ENCODE results near the gene ALG12.

ALG12 gene

DNA sequence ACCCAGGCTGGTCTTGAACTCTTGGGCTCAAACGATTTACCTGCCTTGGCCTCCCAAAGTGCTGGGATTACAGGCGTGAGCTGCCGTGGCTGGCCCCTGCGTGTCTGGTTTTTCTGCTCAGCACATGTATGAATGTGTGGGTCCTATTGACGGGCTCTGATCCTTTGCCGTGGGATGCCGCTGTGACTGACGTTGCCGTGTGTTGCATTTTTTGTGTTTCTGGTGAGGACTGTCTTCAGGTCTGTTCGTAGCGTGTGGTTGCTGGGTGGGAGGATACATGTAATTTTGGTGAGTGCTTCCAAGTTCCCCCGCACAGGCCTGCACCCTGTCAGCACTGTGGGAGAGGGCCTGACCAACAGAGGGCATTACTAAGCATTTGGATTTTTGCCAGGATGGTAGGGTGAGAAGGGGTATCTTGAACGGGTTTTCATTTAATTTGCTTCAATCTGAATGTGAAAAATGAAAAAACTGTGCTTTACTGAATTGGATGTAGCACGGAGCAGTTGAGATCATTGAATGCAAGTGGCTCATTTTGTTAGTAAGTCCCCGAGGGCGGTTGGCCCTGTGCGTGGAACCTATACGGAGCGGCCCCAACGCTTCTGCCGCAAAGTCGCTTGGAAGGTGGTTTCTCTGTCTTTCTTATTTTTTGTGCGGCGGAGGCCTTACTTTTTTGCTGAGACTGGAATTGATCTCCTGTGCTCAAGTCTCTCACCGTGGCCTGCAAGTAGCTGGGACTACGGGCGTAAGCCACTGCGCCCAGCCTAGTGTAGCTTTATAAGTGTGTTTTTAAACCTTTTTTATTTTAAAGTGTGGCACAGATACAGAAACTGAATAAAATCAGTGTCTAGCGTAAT, 56.4 kb downstream of the ALG12 start:
- FAIRE-seq = no peak

DNA sequence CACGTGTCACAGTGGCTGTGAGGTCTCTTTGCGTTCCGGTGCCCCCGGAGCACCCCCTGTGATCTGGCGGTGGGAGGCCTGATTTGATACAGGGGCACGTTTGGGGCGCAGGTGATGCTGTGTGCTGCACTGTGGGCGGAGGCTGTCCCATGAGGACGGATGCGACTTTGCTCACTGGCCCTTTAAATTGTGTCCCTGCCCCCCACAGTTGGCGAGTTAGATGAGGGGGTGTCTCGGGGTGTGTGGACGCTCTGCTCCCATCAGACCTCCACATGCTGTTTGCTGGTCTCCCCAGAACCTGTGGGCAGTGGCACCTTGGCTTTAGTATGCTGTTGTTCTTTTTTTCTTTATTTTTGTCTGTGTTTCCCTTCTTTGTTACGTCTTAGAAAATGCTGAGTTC, 59.4 kb downstream of the ALG12 start:
- FAIRE-seq (no peak), DNase-seq (ENCODE audit: insufficient read length, low spot score) (no peak)

More for the DNA sequence above, 56.4 kb downstream of the ALG12 start:
- DNase-seq (ENCODE audit: insufficient read length, low spot score) = no peak
- TF ChIP-seq, protein P1, sequence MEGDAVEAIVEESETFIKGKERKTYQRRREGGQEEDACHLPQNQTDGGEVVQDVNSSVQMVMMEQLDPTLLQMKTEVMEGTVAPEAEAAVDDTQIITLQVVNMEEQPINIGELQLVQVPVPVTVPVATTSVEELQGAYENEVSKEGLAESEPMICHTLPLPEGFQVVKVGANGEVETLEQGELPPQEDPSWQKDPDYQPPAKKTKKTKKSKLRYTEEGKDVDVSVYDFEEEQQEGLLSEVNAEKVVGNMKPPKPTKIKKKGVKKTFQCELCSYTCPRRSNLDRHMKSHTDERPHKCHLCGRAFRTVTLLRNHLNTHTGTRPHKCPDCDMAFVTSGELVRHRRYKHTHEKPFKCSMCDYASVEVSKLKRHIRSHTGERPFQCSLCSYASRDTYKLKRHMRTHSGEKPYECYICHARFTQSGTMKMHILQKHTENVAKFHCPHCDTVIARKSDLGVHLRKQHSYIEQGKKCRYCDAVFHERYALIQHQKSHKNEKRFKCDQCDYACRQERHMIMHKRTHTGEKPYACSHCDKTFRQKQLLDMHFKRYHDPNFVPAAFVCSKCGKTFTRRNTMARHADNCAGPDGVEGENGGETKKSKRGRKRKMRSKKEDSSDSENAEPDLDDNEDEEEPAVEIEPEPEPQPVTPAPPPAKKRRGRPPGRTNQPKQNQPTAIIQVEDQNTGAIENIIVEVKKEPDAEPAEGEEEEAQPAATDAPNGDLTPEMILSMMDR (IDR thresholded peaks at IDR 0.05; ENCODE audit: insufficient read depth, missing control alignments) = no peak

GRCh38 chr22:49856766-49857618, 61.2 kb downstream of the ALG12 start:
- TF ChIP-seq, protein P1 (IDR thresholded peaks at IDR 0.05; ENCODE audit: insufficient read depth, missing control alignments) = no peak
- FAIRE-seq = no peak

More for the DNA sequence above, 59.4 kb downstream of the ALG12 start:
- TF ChIP-seq, protein P1 (IDR thresholded peaks at IDR 0.05; ENCODE audit: insufficient read depth, missing control alignments) = no peak

DNA sequence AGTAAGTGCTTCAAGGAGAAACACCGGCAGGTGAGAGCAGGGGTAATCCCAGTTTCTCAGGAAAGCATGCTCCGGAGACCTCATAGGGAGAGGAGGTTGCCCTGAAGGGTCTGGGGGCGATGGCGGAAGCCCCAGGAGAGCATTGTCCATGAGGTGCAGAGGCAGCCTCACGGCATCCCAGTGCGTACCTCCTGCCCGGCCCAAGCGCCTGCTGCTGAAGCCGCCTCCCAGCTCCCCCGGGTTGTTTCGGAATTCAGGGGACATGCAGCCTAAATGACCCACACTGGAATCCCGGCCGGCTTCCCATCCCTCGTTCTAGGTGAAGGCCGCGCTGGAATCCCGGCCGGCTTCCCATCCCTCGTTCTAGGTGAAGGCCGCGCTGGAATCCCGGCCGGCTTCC, 61.9 kb downstream of the ALG12 start:
- TF ChIP-seq, protein P1 (IDR thresholded peaks at IDR 0.05; ENCODE audit: insufficient read depth, missing control alignments) = no peak
- FAIRE-seq (no peak), DNase-seq (ENCODE audit: insufficient read length, low spot score) (no peak)

More at GRCh38 chr22:49856766-49857618, 61.2 kb downstream of the ALG12 start:
- no peak for DNase-seq (ENCODE audit: insufficient read length, low spot score)

- DNase-seq (ENCODE audit: insufficient read length, low spot score) = no peak
- no peak for FAIRE-seq
- TF ChIP-seq, protein P1 (IDR thresholded peaks at IDR 0.05; ENCODE audit: insufficient read depth, missing control alignments) = no peak
Observed at GRCh38 chr22:49855251-49855911, 62.9 kb downstream of the ALG12 start.

DNA sequence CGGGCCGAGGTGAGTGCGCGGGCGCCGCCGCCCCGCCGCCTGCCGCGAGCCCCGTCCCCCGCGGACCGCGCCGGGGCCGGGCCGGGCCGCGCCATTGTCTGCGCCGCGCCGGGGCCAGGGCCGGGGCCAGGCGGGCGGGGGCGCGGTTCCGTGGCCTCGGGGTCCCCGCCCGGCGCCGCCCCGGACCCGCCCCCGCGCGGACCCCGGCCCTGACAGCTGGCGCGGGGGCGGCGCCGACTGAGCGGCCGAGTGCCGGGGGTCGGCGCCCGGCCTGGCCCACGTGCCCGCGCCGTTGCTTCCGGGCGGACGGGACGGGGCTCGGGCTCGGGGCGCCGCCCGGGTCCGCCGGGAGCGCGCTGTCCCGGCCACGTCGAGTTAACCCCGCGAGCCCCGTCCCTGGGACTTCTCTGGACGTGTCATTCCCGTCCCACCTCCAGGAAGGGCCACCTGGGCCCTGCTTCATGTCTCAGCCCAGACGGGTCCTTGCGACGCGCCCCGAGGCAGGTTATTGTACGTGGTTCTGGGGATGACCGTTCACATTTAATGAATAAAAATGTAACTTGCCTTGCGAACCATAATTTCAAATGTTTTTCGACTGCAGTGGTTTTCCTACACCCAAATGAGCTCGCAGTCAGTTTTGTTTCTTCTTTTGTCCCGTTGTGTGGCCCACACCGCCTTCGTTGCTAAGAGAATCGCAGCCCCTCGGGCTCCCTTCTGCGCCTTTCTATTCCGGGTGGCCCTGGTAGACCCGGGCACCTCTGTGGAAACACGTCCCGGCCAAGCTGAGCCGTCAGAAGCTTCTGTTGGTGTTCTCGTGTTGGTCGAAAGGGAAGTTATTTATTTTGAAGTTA, 64.0 kb downstream of the ALG12 start:
- no peak for FAIRE-seq
- TF ChIP-seq, protein P1 (IDR thresholded peaks at IDR 0.05; ENCODE audit: insufficient read depth, missing control alignments) = no peak
- DNase-seq (ENCODE audit: insufficient read length, low spot score) = no peak

All from D721Med (cell line).